ENCODE results near the gene TNFAIP6. TPM values are rescaled to one million over a fixed set of nuclear protein-coding genes. Genes with fewer than 3 reads are reported as not detected.
A peak's percentile ranks its signal among the peaks of the same experiment; 100 is the strongest.

TNFAIP6 gene
- total and polyA plus RNA-seq, 10 of the 15 experiments (the other 5 are each of a cell fraction or from before 2014, with no cell fraction given): 0.68 to 5.7 (median 1.3) TPM

- TF ChIP-seq MTA2 (IDR thresholded peaks at IDR 0.05; ENCODE audit: low read depth) (peak; percentile 40; the same call in 1 of the 2 replicates), STAT3 (IDR thresholded peaks at IDR 0.05; ENCODE audit: low read depth, low read length) (no peak), YBX1 (IDR thresholded peaks at IDR 0.05) (no peak), FOXK2 (IDR thresholded peaks at IDR 0.05) (peak; percentile 88), ASH2L (IDR thresholded peaks at IDR 0.05; ENCODE audit: borderline replicate concordance, low read depth) (peak; percentile 98), ZNF217 (IDR thresholded peaks at IDR 0.05) (0 out of 2 replicates have a peak, but pooled peaks have one; percentile 46), SUPT20H (IDR thresholded peaks at IDR 0.05; ENCODE audit: borderline replicate concordance, control insufficient read depth, low read depth, low read length) (no peak), KDM1A (IDR thresholded peaks at IDR 0.05; ENCODE audit: borderline replicate concordance) (no peak), ELK1 (IDR thresholded peaks at IDR 0.05; ENCODE audit: low read depth, low read length) (0 out of 2 replicates have a peak, but pooled peaks have one; percentile 49), POLR2A (IDR thresholded peaks at IDR 0.05; ENCODE audit: low read depth, low read length) (peak; percentile 83), GATAD2B (conservative IDR thresholded peaks at IDR 0.05; ENCODE audit: low read depth) (peak; percentile 34; the same call in 1 of the 2 replicates), E4F1 (IDR thresholded peaks at IDR 0.05; ENCODE audit: borderline replicate concordance, partially characterized antibody) (peak; percentile 14), RUNX3 (IDR thresholded peaks at IDR 0.05; ENCODE audit: low read length) (peak; percentile 54), RELB (IDR thresholded peaks at IDR 0.05; ENCODE audit: low read depth) (peak; percentile 93), KLF5 (IDR thresholded peaks at IDR 0.05; ENCODE audit: partially characterized antibody) (peak; percentile 43), TBL1XR1 (IDR thresholded peaks at IDR 0.05; ENCODE audit: low read depth, low read length) (0 out of 2 replicates have a peak, but pooled peaks have one; percentile 29), MXI1 (IDR thresholded peaks at IDR 0.05; ENCODE audit: low read depth, low read length) (peak; percentile 92), EED (IDR thresholded peaks at IDR 0.05; ENCODE audit: low read depth) (peak; percentile 47; the same call in 1 of the 2 replicates), TARDBP (IDR thresholded peaks at IDR 0.05; ENCODE audit: borderline replicate concordance) (peak; percentile 59; the same call in 1 of the 2 replicates), ZZZ3 (IDR thresholded peaks at IDR 0.05; ENCODE audit: control insufficient read depth, insufficient read length, low read depth) (no peak), ZBTB33 (IDR thresholded peaks at IDR 0.05) (no peak), ATF7 (IDR thresholded peaks at IDR 0.05; ENCODE audit: low read depth) (no peak), RELA (IDR thresholded peaks at IDR 0.05; ENCODE audit: borderline replicate concordance, partially characterized antibody) (peak; percentile 72), POLR2AphosphoS5 (IDR thresholded peaks at IDR 0.05; ENCODE audit: low read length) (peak; percentile 79)
Measured at GRCh38 chr2:151409601-151410484, 52.5 kb downstream of the TNFAIP6 start, which contains the start of gene RIF1 (continued).

Measured in GM12878 (cell line).